Inflammatory macrophage treated with lipopolysaccharide for 1 hour (primary cell): ENCODE data around the gene RFC2.
A peak's percentile ranks its signal among the peaks of the same experiment; 100 is the strongest.
"Not testable (repeated sequence)": the region's sequence is repeated elsewhere in the genome, so short reads cannot be mapped to it uniquely, and the experiment has no call there.

Experiments used
- DNase-seq, 2 donors: peaks; one replicate each; pipeline ENCODE4 v3.0.0-alpha.2; 2020 to 2022

Gene RFC2

DNA sequence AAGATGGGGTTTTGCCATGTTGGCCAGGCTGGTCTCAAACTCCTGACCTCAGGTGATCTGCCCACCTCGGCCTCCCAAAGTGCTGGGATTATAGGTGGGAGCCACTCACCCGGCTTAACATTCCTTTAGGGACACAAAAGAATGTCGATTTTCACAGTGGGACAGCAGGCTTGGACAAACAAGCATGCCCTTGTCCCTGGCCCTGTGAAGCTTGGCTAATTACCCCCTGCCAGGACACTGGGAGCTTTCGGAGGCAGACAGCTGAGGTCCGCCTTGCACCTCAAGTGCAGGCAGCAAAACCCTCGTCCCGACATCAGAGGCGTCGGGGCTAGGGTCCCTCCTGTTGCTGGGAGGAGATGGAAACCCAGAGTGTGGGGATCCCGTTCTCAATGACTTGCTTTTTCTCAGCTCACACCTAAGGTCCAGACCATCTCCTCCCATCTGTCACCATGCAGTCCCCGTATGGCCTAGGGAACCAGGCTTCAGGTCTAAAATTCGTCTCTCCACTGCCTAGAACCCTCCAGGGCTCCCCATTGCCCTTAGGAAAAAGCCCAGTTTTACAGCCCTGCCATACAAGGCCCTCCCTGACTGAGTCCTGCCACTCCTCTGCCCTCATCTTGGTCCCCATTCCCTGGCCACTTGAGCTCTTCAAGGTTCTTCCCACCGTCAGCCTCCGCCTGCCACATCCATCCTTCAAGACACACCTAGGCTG lies 28.7 kb upstream of the RFC2 start:
- no peak for DNase-seq

DNA sequence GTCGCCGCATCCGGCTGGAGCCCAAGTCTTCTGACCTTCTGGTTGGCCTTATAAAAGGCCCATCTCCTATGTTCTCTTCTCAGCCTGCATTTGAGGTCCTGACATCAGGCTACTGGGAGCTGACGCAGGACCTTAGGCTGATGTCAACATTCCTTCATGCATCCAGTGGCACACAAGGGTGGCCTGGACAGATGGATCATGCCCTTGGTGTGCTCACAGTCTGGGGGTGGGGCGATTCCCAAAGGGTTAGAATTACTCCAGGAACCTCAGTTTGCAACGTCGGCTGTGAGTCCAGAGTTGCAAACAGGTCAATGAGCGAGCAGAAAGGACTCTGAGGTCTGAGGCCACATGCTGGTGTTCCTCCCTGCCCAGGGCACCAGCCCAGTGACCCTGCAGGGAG lies 26.8 kb upstream of the RFC2 start:
- peak; percentile 51 to 93 for DNase-seq

DNA sequence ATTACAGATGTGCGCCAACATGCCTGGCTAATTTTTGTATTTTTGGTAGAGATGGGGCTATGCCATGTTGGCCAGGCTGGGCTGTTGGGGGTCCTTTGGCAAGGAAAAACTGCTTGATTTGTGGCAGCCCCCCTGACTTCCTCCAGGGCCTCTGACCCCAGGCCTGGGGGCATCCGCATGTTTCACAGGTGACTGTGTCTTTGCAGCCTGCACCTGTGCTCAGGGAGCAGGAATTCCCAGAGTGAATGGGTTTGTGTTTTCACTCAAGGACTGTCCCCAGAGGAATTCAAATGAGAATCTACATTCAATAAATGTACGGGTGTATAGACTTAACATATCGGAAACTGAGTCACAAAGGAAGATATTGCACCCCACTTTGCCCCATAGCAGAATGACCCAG lies 23.4 kb upstream of the RFC2 start:
- no peak for DNase-seq

DNA sequence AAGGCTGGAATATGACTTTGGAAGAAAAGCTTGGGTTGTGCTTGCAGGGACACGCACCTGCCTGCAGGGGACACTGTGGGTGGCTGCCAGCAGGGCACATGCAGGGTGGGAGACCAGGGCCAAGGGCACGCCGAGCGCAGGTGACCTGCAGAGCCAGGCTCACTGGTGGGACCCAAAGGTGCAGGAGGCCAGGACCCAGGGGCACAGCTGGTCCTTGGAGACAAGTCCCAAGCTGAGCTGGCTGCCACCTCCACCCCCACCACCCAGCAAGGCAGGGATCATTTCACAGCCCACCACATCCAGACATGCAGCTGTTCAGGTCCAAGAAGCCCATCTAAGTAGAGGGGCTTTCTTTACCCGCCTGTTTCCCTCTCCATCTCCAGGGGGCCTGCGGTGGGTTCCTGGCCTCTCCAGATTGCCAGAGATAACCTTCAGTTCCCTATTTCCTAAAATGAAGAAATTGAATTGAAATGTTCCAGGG lies 21.2 kb upstream of the RFC2 start:
- DNase-seq, result no peak

DNA sequence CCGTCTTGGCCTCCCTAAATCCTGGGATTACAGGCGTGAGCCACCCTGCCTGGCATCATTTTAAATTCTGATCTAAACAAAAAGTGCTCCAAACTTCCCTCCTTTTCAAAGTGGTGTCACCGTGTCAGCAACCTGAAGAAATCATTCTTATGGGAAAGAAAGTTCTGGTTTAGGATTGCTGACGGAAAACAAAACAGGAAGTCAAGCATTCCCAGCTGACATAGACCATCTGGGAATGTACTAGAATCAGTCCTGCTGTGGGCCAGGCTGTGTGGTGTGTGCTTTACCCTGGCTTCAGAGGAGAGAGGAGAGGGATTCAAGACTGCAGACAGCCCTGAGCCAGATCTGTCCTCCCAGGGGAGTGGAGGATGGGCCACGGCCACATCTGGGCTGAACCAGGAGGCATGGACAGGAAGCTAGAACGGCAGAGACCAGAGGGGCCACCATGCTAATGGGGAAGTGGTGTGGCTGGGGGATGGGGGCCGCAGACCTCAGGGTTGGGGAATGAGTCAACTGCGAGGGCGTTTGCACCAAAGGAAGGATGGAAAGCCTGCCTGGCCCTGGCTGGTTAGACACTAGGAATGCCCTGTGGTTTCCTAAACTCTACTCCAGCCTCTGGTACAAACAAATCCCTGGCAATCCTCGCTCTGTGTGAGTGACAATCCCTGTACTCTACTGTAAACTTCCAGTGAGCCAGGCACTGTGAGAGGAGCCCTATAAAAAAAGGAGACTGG lies 18.3 kb upstream of the RFC2 start:
- peak; percentile 87 to 92 for DNase-seq

DNA sequence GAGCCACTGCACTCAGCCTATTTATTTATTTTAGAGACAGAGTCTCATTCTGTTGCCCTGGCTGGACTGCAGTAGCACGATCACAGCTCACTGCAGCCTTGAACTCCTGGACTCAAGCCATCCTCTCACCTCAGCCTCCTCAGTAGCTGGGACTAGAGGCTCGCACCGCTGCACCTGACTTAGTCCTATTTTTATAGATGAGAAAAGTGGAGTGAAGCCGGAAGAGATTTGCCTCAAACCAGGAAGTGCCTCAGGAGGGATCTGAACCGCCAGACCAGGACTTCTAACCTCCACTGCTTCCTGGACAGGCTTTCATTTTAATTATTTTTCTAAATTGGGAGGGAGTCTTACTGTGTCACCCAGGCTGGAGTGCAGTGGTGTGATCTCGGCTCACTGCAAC lies 17.5 kb upstream of the RFC2 start:
- DNase-seq, result no peak

DNA sequence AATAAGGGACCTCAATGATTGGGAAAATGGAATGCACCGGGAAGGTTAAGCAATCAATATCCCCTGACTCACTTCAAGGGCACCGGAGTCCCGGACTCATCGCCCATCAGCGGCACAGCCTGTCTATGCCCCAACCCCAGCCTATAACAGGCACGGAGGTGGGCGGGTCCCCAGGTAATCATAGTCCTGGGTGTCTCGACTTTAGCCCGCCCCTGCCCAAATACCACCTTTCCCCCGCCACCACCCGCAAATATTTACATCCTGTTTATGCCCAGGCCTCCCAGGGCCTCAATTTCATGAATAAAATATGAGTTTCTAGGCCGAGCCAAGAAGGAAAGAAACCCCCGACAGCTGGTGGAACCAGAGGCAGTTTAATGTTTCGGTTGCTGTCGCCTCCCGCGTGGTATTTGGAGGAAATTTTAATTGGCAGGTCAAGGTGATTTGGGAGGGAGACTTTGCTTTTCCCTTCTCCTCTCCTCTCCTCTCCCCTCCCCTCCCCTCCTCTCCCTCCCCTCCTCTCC lies 15.6 kb upstream of the RFC2 start:
- DNase-seq, result no peak

DNA sequence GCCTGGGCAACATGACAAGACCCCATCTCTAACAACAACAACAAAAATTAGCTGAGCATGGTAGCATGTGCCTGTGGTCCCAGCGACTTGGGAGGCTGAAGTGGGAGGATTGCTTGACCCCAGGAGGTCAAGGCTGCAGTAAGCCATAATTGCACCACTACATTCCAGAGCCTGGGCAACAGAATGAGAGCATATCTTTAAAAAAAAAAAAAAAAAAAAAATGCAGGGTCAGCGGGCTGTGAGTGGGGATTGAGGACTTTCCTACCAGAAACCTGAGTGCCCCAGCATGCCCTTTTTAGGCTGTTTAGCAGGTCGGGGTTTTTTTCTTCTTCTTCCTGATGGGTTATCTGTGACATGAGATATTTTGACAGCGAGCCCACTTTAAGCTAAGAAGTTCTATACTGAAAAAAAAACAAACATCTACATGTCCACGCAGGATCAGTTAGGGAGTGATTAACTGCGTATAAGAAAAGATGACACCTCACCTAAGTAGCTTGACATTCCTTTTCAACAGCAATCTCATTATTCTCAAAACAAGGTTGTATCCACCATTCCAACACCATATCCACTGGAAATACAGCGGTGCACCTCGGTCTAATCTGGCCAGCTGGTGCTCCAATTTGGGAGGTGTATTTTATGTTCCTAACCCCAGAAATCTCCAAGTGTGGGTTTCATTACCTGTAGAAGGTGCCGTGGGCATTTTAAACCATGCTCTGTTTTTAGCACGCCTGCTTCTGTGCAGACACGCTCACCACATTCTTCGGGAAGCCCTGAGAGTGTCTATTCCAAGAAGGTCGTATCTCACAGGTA lies 13.8 kb upstream of the RFC2 start:
- no peak for DNase-seq

DNA sequence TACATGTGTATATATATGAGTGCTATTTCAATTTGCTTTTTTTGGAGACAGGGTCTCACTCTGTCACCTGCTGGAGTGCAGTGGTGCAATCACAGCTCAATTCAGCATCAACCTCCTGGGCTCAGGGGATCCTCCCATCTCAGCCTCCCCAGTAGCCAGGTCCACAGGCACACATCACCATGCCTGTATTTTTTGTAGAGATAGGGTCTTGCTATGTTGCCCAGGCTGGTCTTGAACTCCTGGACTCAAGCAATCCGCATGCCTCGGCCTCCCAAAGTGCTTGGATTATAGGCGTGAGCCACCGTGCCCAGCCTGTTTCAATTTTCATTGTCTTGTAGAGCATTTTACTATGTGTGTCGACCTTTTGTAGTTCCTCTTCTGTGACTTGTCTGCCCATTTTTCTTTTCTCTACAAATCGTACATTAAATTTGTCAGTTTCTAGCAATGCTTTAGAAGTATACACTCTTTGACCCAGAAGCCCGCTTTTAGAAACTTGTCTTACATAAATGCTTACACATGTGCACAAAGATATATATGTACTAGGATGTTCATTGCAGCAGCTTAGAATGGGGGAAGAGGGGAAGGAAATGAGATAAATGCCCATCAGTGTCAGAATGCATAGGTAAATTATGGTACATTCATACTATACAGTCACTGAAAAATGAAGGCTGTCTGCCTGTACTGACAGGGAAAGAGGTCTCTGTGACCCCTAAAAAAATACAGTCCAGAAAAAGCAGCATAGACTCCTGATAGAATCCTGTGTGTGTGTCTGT lies 12.2 kb upstream of the RFC2 start:
- no peak for DNase-seq

DNA sequence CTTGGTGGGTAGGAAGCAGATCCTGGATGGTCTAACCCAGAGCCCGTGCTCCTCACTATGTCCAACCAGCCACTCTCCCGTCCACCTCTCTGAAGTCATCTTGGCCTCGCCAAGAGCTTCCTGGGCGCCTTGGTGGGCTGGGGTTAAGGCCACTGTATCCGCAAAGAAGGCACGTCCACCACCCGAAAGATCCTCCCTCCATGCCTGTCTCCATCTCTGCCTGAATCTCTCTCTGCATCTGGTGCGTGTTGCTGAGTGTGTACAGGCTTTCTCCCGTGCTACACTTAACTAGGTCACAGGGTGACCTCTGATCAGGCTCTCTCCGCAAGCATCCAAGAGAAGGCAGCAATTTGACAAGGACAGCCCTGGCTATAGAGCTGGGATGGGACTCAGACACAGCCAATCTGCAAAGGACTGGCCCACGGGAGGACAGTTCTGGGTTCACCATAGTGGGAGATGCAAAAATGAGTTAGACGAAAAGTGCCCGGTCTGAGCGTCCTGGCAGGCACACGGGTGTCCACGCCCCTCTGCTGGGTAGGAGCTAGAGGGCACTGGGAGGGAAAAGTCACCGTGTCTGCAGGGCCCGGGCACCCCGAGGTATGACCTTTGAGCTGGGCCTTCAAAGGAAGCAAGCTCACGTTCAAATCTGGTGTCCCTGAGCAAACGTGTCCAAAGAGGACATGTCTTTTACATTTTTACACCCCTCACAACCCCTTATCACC lies 9.4 kb upstream of the RFC2 start:
- no peak for DNase-seq

DNA sequence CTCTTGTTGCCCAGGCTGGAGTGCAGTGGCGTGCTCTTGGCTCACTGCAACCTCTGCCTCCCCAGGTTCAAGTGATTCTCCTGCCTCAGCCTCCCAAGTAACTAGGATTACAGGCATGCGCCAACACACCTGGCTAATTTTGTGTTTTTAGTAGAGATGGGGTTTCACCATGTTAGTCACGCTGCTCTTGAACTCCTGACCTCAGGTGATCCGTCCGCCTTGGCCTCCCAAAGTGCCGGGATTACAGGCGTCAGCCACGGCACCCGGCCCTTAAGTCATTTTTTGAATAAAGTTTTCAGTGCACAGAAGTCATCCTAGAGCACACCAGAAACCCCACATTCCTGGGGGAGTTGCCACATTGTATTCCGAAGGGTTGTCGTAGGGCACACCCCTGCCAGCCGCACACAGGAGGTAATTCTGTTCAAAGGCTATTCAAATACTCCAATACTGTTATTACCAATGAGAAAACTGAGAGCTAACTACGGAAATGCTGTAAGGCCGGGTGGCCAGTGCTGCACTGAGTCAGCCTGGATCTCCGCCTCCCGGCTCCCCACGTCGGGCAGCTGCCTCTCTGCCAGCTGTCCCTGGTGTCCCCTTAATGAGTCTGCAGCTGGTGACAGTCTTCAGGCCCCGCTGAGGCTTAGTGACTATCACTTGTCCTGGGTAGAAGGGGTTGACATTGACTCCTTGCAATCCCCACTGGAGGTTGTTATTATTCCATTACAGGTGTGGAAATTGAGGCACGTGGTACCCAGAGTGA lies 8.6 kb upstream of the RFC2 start:
- DNase-seq, result no peak

DNA sequence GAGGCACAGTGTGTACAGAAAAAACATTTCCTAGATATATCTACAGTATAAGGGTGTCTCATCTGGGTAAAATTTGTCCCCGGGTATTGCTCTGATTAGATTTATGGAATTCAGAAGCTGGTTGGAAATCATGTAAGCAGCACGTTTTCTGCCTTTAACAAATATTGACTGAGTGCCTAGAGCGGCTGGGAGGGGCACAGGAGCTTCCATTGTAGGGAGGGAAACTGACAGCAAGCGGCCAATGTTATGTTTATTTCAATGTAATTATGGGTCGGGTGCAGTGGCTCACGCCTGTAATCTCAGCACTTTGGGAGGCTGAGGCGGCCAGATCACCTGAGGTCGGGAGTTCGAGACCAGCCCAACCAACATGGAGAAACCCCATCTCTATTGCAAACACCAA lies 4.4 kb upstream of the RFC2 start:
- DNase-seq, result no peak

DNA sequence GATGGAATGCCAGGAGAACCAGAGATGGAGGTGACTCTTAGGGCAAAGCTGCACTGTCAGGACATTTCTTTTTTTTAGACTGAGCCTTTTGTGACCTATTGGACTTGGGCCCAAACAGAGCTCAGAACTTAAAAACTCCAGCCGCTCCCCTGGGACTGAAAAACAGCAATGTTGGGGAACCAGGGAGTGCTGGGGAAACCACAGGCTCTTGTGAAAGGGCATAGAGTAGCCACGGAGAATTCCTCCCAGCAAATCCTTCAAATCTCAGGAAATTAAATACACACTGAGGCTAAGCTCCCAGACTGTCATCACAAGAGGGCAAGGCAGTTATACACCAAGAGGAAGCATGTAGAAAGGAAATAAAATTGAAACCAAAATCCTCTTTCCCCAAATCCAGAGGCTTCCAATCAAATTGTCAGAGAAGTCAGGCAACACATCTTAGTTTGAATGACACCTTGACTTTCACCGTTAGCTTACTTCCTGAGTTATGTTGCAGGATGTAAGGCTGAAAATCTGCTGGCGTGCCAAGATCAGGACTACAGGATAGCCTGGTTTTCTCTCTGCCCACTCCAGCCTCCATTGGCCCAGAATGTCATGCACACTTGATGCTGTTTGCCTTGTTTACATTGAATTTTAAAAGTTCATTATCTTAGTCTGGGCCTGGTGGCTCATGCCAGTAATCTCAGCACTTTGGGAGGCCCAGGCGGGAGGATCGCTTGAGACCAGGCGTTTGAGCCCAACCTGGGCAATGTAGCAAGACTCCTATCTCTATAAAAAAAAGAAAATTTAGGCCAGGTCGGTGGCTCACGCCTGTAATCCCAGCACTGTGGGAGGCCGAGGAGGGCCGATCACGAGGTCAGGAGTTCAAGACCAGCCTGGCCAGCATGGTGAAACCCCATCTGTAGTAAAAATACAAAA lies 2.6 kb upstream of the RFC2 start:
- peak; percentile 30 to 51 for DNase-seq

DNA sequence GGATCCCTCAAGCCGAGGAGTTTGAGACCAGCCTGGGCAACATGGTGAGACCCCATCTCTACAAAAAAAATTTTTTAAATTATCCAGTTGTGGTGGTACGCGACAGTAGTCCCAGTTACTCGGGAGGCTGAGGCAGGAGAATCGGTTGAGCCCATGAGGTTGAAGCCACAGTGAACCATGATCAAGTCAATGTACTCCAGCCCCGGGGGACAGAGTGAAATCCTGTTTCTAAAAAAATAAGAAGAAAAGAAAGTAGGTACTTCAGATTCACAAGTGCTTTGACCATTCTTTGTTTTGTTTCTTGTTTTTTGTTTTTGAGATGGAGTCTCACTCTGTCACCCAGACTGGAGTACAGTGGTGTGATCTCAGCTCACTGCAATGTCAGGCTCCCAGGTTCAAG lies 1.3 kb upstream of the RFC2 start:
- DNase-seq, result not testable (repeated sequence)

DNA sequence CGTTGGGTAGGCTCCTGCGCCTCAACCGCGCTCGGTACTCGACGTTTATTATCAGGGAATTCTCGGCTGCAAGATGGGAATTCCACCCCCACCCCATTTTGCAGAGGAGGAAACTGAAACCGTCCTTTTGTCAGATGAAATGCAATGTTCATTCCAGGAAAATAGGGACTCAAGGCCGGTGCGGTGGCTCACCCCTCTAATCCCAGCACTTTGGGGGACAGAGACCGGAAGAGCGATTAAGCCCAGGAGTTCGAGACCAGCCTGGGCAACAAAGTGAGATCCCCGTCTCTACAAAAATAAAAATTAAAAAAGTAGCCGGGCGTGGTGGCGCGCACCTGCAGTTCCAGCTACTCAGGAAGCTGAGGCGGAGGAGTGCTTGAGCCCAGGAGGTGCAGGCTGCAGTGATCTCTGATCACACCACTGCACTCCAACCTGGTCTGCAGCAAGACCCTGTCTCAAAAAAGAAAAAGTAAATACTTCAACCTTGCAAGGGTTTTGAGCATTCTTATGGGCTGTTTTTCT lies 720 bp upstream of the RFC2 start:
- no peak for DNase-seq

DNA sequence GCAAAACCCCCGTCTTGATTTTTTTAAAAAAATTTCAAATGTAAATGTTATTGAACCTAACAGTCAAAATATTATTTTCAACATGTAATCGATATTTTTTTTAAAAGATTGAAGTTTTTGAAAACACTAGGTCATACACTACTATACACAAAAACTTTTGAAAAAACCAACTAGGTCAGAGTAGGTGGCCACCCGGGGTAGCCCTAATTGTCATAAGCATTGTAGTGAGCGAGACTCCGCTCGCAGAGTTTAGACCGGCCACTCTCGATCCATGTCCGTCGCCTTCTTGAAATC lies 417 bp downstream of the RFC2 start:
- peak in 1 of 2 donors; percentile 28 for DNase-seq

DNA sequence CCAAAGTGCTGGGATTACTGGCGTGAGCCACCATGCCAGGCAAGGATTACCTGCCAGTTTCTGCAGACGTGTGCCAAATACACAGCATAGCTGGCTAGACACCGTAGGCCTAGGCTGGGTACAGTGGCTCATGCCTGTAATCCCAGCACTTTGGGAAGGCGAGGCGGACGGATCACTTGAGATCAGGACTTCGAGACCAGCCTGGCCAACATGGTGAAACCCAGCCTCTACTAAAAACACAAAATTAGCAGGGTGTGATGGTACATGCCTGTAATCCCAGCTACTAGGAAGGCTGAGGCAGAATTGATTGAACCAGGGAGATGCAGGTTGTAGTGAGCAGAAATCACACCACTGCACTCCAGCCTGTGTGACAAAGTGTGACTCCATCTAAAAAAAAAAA lies 868 bp downstream of the RFC2 start:
- DNase-seq, result no peak

DNA sequence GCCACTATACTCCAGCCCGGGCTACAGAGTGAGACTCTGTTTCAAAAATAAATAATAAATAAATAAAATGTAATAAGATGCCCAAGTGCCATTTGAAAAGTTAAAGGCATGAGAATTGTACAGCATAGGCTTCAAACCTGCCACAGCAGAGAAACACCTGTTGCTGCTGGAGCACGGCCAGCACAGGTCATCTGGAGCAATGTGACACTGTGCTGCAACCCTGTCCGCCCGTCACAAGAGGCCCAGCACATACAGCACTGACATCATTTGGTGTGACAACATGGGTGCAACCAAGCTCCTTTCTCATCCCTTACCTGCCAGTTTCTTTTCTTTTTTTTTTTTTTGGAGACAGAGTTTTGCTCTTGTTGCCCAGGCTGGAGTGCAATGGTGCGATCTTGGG lies 1.3 kb downstream of the RFC2 start:
- no peak for DNase-seq

DNA sequence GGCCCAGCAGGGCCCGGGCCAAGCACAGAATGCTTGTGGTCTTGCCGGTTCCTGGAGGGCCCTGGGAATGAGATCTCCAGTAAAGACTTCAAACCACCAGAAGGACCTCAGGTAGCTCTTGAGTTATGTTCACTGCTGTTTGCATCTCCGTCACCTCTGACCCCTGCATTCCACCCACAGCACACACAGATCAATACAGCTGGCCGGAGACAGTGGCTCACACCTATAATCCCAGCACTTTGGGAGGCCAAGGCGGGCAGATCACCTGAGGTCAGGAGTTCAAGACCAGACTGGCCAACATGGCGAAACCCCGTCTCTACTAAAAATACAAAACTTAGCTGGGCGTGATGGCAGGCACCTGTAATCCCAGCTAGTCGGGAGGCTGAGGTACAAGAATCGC lies 5.1 kb downstream of the RFC2 start:
- not testable (repeated sequence) for DNase-seq

DNA sequence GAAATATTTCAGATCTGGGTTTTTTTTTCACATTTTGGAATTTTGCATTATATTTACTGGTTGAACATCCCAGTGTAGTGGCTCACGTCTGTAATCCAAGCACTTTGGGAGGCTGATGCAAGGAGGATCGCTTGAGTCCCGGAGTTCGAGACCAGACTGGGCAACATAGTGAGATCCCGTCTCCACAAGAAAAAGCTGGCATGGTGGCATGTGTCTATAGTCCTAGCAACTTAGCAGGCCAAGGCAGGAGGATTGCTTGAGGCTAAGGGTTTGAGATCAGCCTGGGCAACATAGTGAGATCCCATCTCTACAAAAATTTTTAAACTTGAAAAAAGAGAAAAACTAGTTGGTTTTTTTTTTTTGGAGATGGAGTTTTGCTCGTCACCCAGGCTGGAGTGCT lies 6.0 kb downstream of the RFC2 start:
- no peak for DNase-seq
